Caco-2 (cell line): ENCODE measurements around the gene MFAP3L. TPM values are rescaled to one million over a fixed set of nuclear protein-coding genes. Genes with fewer than 3 reads are reported as not detected.

ENCODE experiments used
- BruUV-seq: library from RNA; stranded (reverse); fragments of 400-500 nt; replicated peaks from 2 replicates; lab custom pipeline; 2021; lab: Mats Ljungman, UMichigan
- CTCF ChIA-PET: fragments of 300-600 bp; sonication (Branson Sonifier 250); formaldehyde crosslinking; loops from one replicate; lab custom pipeline; 2022; ENCODE audit warnings: antibody characterized with exemption; lab: Charles Lee
- POLR2A ChIA-PET: fragments of 300-600 bp; sonication (Branson Sonifier 250); formaldehyde crosslinking; loops from one replicate; lab custom pipeline; 2022; ENCODE audit warnings: antibody characterized with exemption; lab: Charles Lee
- DNase-seq, 2 experiments: peaks; one replicate each; pipeline versions ENCODE4 v3.0.0 to v3.0.0-alpha.2; 2020 to 2022
- H3K27me3 ChIP-seq: replicated peaks from 2 replicates; pipeline ENCODE4 v1.6.0; 2011; ENCODE audit warnings: low read length; ENCODE audit not compliant: control insufficient read depth, insufficient read depth
- H3K36me3 ChIP-seq: 2 replicates; pipeline ENCODE4 v1.5.1; 2011; ENCODE audit warnings: low read length; ENCODE audit not compliant: control insufficient read depth, insufficient read depth
- H3K4me1 ChIP-seq: fragments of 250-450 bp; sonication (Bioruptor Pico); 2 replicates; pipeline ENCODE4 v1.5.1; 2020; ENCODE audit warnings: mild to moderate bottlenecking
- H3K4me3 ChIP-seq: 2 replicates; pipeline ENCODE4 v1.5.1; 2011; ENCODE audit warnings: low read depth, mild to moderate bottlenecking, control low read depth, low read length
- H3K9me3 ChIP-seq: fragments of 250-450 bp; sonication (Bioruptor Pico); 2 replicates; pipeline ENCODE4 v1.5.1; 2020; ENCODE audit warnings: mild to moderate bottlenecking, moderate library complexity
- H3K27ac Mint-ChIP-seq: one replicate; pipeline ENCODE4 v1.8.0; 2022; ENCODE audit warnings: mixed read lengths; ENCODE audit not compliant: unreplicated experiment
- H3K27me3 Mint-ChIP-seq: one replicate; pipeline ENCODE4 v1.8.0; 2022; ENCODE audit warnings: mixed read lengths; ENCODE audit not compliant: insufficient read depth, unreplicated experiment
- H3K36me3 Mint-ChIP-seq: one replicate; pipeline ENCODE4 v1.8.0; 2022; ENCODE audit warnings: mild to moderate bottlenecking, mixed read lengths; ENCODE audit not compliant: insufficient read depth, unreplicated experiment
- H3K4me1 Mint-ChIP-seq: one replicate; pipeline ENCODE4 v1.8.0; 2022; ENCODE audit warnings: low read depth, mixed read lengths; ENCODE audit not compliant: unreplicated experiment
- H3K4me3 Mint-ChIP-seq: one replicate; pipeline ENCODE4 v1.8.0; 2022; ENCODE audit warnings: mild to moderate bottlenecking, moderate library complexity, mixed read lengths; ENCODE audit not compliant: unreplicated experiment
- H3K9me3 Mint-ChIP-seq: one replicate; pipeline ENCODE4 v1.8.0; 2022; ENCODE audit warnings: mixed read lengths; ENCODE audit not compliant: unreplicated experiment
- CTCF ChIP-seq, 2 experiments: fragments of 200-600 bp in 1 of 2; IDR thresholded peaks; 1 replicate in 1 of 2; 2 replicates in 1 of 2; pipeline versions ENCODE4 v1.5.1 to v1.8.0; 2011 to 2022; ENCODE audit warnings: antibody characterized with exemption in 1 of 2, control low read depth in 1 of 2, inconsistent platforms in 1 of 2, low read depth in 1 of 2, low read length in 1 of 2, mild to moderate bottlenecking in 1 of 2, moderate library complexity in 1 of 2; ENCODE audit not compliant: insufficient read depth in 1 of 2, severe bottlenecking in 1 of 2, unreplicated experiment in 1 of 2
- intact Hi-C: fragments of 100-400 bp; cut with micrococcal nuclease; formaldehyde crosslinking; loops from one replicate; pipeline ENCODE4 v1.10.0; 2022; ENCODE audit not compliant: unreplicated experiment
- total RNA-seq: library from RNA; stranded (reverse); gene quantifications from 2 replicates; pipeline ENCODE4 v1.2.3, GENCODE V29; 2022

Gene MFAP3L
- total RNA-seq, 1 experiment from 2014 or later = 2.5 TPM

- Mint-ChIP-seq H3K4me1 (no peaks in the 10 kb centered on the region), H3K27ac (no peak overlapping the region), H3K4me3 (no peak overlapping the region), H3K27me3 (peaks cover 9% of the 10 kb centered on the region), H3K9me3 (no peaks in the 10 kb centered on the region), H3K36me3 (no peaks in the 10 kb centered on the region)
- H3K27me3 ChIP-seq = no peaks in the 10 kb centered on the region
- intact Hi-C loops = no loop called here
- ChIA-PET CTCF (no interaction called here), POLR2A (no interaction called here)
- no peak for TF ChIP-seq CTCF (IDR thresholded peaks at IDR 0.05; ENCODE audit: insufficient read depth in 1 of 2, low read depth in 1 of 2, low read length in 1 of 2, severe bottlenecking in 1 of 2, unreplicated experiment in 1 of 2)
- no peak overlapping the region for H3K4me3 ChIP-seq
- no peak for DNase-seq
- H3K4me1 ChIP-seq = no peaks in the 10 kb centered on the region
- no peaks in the 10 kb centered on the region for H3K9me3 ChIP-seq
- H3K36me3 ChIP-seq = no peaks in the 10 kb centered on the region
- no TSS peak for BruUV-seq
These were observed 39.8 kb downstream of the MFAP3L start for GRCh38 chr4:169986369-169986768.

GRCh38 chr4:169985881-169986280 is 40.3 kb downstream of the MFAP3L start:
- H3K4me1 ChIP-seq = no peaks in the 10 kb centered on the region
- intact Hi-C loops = no loop called here
- H3K27me3 Mint-ChIP-seq = peaks cover 9% of the 10 kb centered on the region
- H3K4me3 Mint-ChIP-seq = no peak overlapping the region
- H3K36me3 Mint-ChIP-seq = no peaks in the 10 kb centered on the region
- no TSS peak for BruUV-seq
- H3K27me3 ChIP-seq = no peaks in the 10 kb centered on the region
- no peaks in the 10 kb centered on the region for H3K9me3 ChIP-seq
- H3K9me3 Mint-ChIP-seq = no peaks in the 10 kb centered on the region
- CTCF ChIA-PET = no interaction called here
- H3K4me1 Mint-ChIP-seq = no peaks in the 10 kb centered on the region
- POLR2A ChIA-PET = no interaction called here
- no peak for TF ChIP-seq CTCF (IDR thresholded peaks at IDR 0.05; ENCODE audit: insufficient read depth in 1 of 2, low read depth in 1 of 2, low read length in 1 of 2, severe bottlenecking in 1 of 2, unreplicated experiment in 1 of 2)
- H3K27ac Mint-ChIP-seq = no peak overlapping the region
- DNase-seq = no peak
- no peak overlapping the region for H3K4me3 ChIP-seq
- H3K36me3 ChIP-seq = no peaks in the 10 kb centered on the region

GRCh38 chr4:169984745-169985144 is 41.5 kb downstream of the MFAP3L start:
- no peaks in the 10 kb centered on the region for H3K36me3 Mint-ChIP-seq
- no peaks in the 10 kb centered on the region for H3K27me3 ChIP-seq
- intact Hi-C loops = no loop called here
- no peak overlapping the region for H3K4me3 ChIP-seq
- no peaks in the 10 kb centered on the region for H3K4me1 Mint-ChIP-seq
- H3K36me3 ChIP-seq = no peaks in the 10 kb centered on the region
- CTCF ChIA-PET = no interaction called here
- DNase-seq = no peak
- H3K27me3 Mint-ChIP-seq = peaks cover 9% of the 10 kb centered on the region
- H3K9me3 Mint-ChIP-seq = no peaks in the 10 kb centered on the region
- no peak overlapping the region for H3K4me3 Mint-ChIP-seq
- BruUV-seq = no TSS peak
- POLR2A ChIA-PET = no interaction called here
- no peak overlapping the region for H3K27ac Mint-ChIP-seq
- no peaks in the 10 kb centered on the region for H3K4me1 ChIP-seq
- no peaks in the 10 kb centered on the region for H3K9me3 ChIP-seq
- no peak for TF ChIP-seq CTCF (IDR thresholded peaks at IDR 0.05; ENCODE audit: insufficient read depth in 1 of 2, low read depth in 1 of 2, low read length in 1 of 2, severe bottlenecking in 1 of 2, unreplicated experiment in 1 of 2)
